Pericardium fibroblast (primary cell): Measurements from ENCODE around the gene SLC35E1. TPM values are rescaled to one million over a fixed set of nuclear protein-coding genes. Genes with fewer than 3 reads are reported as not detected.

Experiments used
- total RNA-seq: library from RNA; depleted of rRNA; stranded (reverse); fragments of >200 nt; gene quantifications from 2 replicates; pipeline ENCODE4 v1.2.3, GENCODE V29; 2015

SLC35E1 gene
- 25.5 and 41.7 TPM in 2 replicates for total RNA-seq

DNA sequence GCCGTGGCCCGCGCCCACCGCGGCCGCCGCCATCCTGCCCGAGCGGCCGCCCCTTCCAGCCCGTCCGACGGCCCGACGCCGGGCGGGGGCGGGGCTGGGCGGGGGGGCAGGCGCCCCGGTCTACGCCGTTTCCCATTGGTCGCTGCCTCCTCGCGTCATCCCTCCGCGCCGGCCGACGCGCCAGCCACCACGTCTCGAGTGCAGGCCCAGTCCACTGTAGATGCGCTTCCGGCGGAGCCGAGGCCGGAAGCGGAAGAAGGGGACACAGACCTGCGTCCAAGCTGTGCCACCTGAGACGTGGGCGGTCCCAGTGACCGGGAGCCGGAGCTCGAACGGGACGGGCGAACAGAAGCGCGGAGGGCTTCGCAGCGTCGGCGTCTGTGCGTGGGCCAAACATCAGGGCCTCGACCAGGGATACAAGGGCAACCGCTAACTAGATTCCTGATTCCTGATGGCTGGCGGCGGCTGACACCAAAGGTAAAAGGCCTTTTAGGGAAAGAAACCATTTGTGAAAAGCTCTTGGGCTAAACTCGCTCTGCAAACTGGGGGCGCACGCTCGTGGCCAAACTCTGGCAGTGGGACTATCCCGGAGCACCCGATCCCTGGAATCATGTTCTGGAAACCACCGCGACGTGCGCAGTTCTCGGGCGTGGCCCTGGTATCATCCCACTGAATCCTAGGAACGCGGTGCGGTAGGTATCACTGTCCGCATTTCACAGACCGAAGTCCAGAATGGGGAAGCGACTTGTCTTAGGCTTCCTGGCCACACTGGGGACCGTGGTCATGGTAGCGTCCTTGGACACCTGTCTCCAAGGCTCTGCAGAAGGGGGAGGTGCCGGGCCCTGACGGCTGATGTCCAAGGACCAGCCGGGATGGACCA, at the start of gene SLC35E1:
TSS of gene SLC35E1 (minus strand) at position 84 of the 880 bp plus-strand sequence. CDS start at position 33, 51 bp downstream.

GRCh38 chr19:16542045-16542909, 29.9 kb downstream of the SLC35E1 start, which contains the start of gene CHERP:
TSS of gene CHERP (minus strand) at chr19:16542437. CDS start at chr19:16542378, 59 bp downstream.

Other genes with a start within 250 kb of the SLC35E1 start
- gene KLF2, start 247.6 kb downstream of the SLC35E1 start, total RNA-seq, result 19.6 and 37.2 TPM in 2 replicates
- gene EPS15L1, start 100.4 kb downstream of the SLC35E1 start, total RNA-seq, result 7.2 and 9.2 TPM in 2 replicates
- gene CALR3, start 76.2 kb downstream of the SLC35E1 start, total RNA-seq, result not detected in 2 replicates
- 2.0 and 6.1 TPM in 2 replicates for gene C19orf44, start 76.0 kb downstream of the SLC35E1 start, total RNA-seq
- 5.6 and 5.9 TPM in 2 replicates for gene CHERP, start 30.0 kb downstream of the SLC35E1 start, total RNA-seq
- 6.3 and 7.8 TPM in 2 replicates for gene MED26, start 55.8 kb upstream of the SLC35E1 start, total RNA-seq
- 65.5 and 112 TPM in 2 replicates for gene SMIM7, start 87.7 kb upstream of the SLC35E1 start, total RNA-seq
- 0.34 and 1.8 TPM in 2 replicates for gene TMEM38A, start 88.7 kb upstream of the SLC35E1 start, total RNA-seq
- not detected in 2 replicates for gene NWD1, start 147.4 kb upstream of the SLC35E1 start, total RNA-seq